Right kidney (tissue), 1 donor: Measurements from ENCODE around the gene USP22.
A peak's percentile ranks its signal among the peaks of the same experiment; 100 is the strongest.

ENCODE experiments used
- DNase-seq: peaks from one replicate; pipeline ENCODE4 v3.0.0-alpha.2; 2016

Gene USP22

GRCh38 chr17:21001813-21002221 lies 41.0 kb downstream of the USP22 start:
- DNase-seq: no peak

GRCh38 chr17:21001111-21001812 lies 41.5 kb downstream of the USP22 start:
- no peak for DNase-seq

- no peak for DNase-seq
Observed at GRCh38 chr17:20999841-21000532, 42.8 kb downstream of the USP22 start.

- no peak for DNase-seq
Observed at GRCh38 chr17:20999044-20999573, 43.7 kb downstream of the USP22 start.

- no peak for DNase-seq
Observed at GRCh38 chr17:20998571-20999043, 44.2 kb downstream of the USP22 start.

- no peak for DNase-seq
Observed at GRCh38 chr17:20997711-20998570, 44.9 kb downstream of the USP22 start.

- no peak for DNase-seq
Observed at GRCh38 chr17:20996724-20997615, 45.8 kb downstream of the USP22 start.

- DNase-seq: no peak
Observed at GRCh38 chr17:20995873-20996723, 46.7 kb downstream of the USP22 start.

GRCh38 chr17:20995164-20995872 lies 47.5 kb downstream of the USP22 start:
- DNase-seq: no peak

- DNase-seq: no peak
Observed at GRCh38 chr17:20994779-20995149, 48.0 kb downstream of the USP22 start.

GRCh38 chr17:20993863-20994778 lies 48.7 kb downstream of the USP22 start:
- DNase-seq: no peak

GRCh38 chr17:20992987-20993862 lies 49.6 kb downstream of the USP22 start:
- DNase-seq: peak; percentile 46

- no peak for DNase-seq
Observed at GRCh38 chr17:20992416-20992815, 50.4 kb downstream of the USP22 start.

GRCh38 chr17:20991276-20992037 lies 51.4 kb downstream of the USP22 start:
- no peak for DNase-seq

- no peak for DNase-seq
Observed at GRCh38 chr17:20989991-20990855, 52.6 kb downstream of the USP22 start.

GRCh38 chr17:20989481-20989880 lies 53.3 kb downstream of the USP22 start:
- DNase-seq: no peak
